Activated T-helper 2 cell treated with anti-CD3 and anti-CD28 coated beads, Interferon-gamma antibody, Interleukin-2, Interleukin-4, amounts not matched to agents 10 μg/mL and 5 μg/mL and 100 μg/mL, durations not matched to agents 14 hours and 24 hours and 36 hours (primary cell): ENCODE data around the gene NCR2. TPM values are rescaled to one million over a fixed set of nuclear protein-coding genes. Genes with fewer than 3 reads are reported as not detected.

ENCODE experiments used
- DNase-seq: peaks from one replicate; pipeline ENCODE4 v3.0.0; 2021; ENCODE audit warnings: low spot score
- H3K27ac Mint-ChIP-seq: one replicate; pipeline ENCODE4 v1.8.0; 2021; ENCODE audit warnings: mixed read lengths
- H3K27me3 Mint-ChIP-seq: one replicate; pipeline ENCODE4 v1.8.0; 2021; ENCODE audit warnings: low read depth, mixed read lengths
- H3K36me3 Mint-ChIP-seq: one replicate; pipeline ENCODE4 v1.8.0; 2021; ENCODE audit warnings: low read depth, mixed read lengths
- H3K4me1 Mint-ChIP-seq: one replicate; pipeline ENCODE4 v1.8.0; 2021; ENCODE audit warnings: low read depth, mixed read lengths
- H3K4me3 Mint-ChIP-seq: one replicate; pipeline ENCODE4 v1.8.0; 2021; ENCODE audit warnings: low read depth, mild to moderate bottlenecking, moderate library complexity, mixed read lengths
- H3K9me3 Mint-ChIP-seq: one replicate; pipeline ENCODE4 v1.8.0; 2021; ENCODE audit warnings: mixed read lengths
- intact Hi-C: fragments of 100-400 bp; cut with micrococcal nuclease; formaldehyde crosslinking; loops from one replicate; pipeline ENCODE4 v1.15.1; 2023
- total RNA-seq: library from RNA; stranded (reverse); gene quantifications from 2 replicates; pipeline ENCODE4 v1.2.3, GENCODE V29; 2022

NCR2 gene
- total RNA-seq, 1 donor from 2014 or later = not detected

DNA sequence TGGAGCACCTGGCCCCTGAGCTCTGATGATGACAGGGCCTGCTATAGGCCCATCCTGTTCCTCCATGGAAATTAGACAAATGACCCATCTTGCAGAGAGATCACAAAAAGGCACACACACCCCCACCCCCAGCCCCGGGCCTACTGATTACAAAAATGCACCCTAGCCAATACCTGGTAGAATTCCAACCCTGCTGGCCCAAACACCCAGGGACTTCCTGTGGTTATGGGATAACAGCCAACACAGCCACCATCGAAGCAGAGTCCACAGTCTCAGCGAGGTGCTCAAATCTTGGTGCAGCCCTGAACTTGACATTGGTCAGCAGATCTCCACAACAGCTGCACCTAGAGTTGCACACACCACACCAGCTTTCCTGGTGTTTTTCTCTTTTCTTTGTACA is 17.0 kb downstream of the NCR2 start:
- H3K4me3 Mint-ChIP-seq = no peak overlapping the region
- H3K27ac Mint-ChIP-seq = no peak overlapping the region
- H3K27me3 Mint-ChIP-seq = peaks cover 35% of the 10 kb centered on the region
- intact Hi-C loops = no loop called here
- H3K4me1 Mint-ChIP-seq = no peaks in the 10 kb centered on the region
- H3K36me3 Mint-ChIP-seq = no peaks in the 10 kb centered on the region
- no peak for DNase-seq
- H3K9me3 Mint-ChIP-seq = no peaks in the 10 kb centered on the region

GRCh38 chr6:41352907-41353306 is 17.5 kb downstream of the NCR2 start:
- Mint-ChIP-seq H3K27ac (no peak overlapping the region), H3K4me3 (no peak overlapping the region), H3K9me3 (no peaks in the 10 kb centered on the region), H3K4me1 (no peaks in the 10 kb centered on the region), H3K27me3 (peaks cover 38% of the 10 kb centered on the region), H3K36me3 (no peaks in the 10 kb centered on the region)
- intact Hi-C loops = no loop called here
- no peak for DNase-seq

DNA sequence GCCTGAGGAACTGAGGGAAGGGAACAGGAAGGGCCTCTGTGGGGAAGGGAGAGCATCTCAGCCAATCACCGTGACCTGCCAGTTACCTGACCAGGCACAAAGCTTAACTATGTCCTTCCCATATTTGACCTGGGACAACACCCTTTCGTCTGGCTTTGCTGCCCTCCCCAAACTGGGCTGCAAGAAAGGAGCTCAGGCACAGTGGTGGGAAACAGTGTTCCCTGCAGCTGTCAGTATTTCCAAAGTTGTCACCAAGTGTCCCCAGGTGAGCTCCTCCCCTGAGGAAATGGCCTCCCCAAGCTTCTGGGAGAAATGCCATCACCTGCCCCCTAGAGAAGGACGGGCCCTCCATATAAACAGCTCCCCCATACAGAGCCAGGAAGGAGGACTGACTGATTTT is 17.9 kb downstream of the NCR2 start:
- H3K4me1 Mint-ChIP-seq = no peaks in the 10 kb centered on the region
- no peak for DNase-seq
- intact Hi-C loops = no loop called here
- H3K27me3 Mint-ChIP-seq = peaks cover 39% of the 10 kb centered on the region
- H3K27ac Mint-ChIP-seq = no peak overlapping the region
- H3K36me3 Mint-ChIP-seq = no peaks in the 10 kb centered on the region
- no peak overlapping the region for H3K4me3 Mint-ChIP-seq
- no peaks in the 10 kb centered on the region for H3K9me3 Mint-ChIP-seq

DNA sequence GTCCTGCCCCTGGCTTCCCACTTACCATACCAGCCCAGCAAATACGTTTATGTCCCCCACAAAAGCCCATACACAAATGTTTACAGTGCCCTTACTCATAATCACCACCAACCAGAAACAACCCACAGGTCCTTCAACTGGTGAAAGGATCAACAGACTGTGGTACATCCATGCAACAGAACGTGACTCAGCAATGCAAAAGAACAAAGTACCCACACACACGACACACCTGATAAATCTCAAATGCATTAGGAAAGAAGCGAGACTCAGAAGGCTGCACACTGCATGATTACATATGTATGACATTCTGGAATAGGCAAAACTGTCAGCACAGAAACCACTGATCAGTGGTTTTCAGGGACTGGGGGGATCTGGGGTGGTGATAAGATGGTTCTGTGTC is 20.5 kb downstream of the NCR2 start:
- Mint-ChIP-seq H3K27me3 (peaks cover 25% of the 10 kb centered on the region), H3K4me3 (no peak overlapping the region), H3K36me3 (peaks cover 3% of the 10 kb centered on the region), H3K27ac (no peak overlapping the region), H3K4me1 (no peaks in the 10 kb centered on the region), H3K9me3 (peaks cover 21% of the 10 kb centered on the region)
- intact Hi-C loops = no loop called here
- no peak for DNase-seq

DNA sequence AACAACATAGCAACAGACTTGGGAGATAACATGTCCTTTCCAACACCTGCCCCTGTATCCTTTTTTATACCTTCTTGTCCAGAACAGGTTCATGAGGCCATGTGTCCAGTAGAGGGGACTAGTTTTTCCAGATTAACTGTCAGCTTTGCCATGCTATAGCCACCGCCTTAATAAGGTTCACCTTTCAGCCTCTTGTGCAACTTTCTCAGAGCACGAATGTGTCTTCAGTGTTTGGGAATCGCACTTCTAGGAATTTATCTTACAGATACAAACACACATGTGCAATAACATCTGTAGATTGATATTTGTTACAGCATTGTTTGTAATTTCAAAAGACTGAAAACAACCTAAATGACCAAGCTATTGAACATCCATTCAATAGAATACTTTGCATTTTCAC is 21.4 kb downstream of the NCR2 start:
- no peak for DNase-seq
- Mint-ChIP-seq H3K27ac (no peak overlapping the region), H3K36me3 (peaks cover 3% of the 10 kb centered on the region), H3K27me3 (peaks cover 22% of the 10 kb centered on the region), H3K4me3 (no peak overlapping the region), H3K9me3 (peaks cover 29% of the 10 kb centered on the region), H3K4me1 (no peaks in the 10 kb centered on the region)
- intact Hi-C loops = no loop called here

DNA sequence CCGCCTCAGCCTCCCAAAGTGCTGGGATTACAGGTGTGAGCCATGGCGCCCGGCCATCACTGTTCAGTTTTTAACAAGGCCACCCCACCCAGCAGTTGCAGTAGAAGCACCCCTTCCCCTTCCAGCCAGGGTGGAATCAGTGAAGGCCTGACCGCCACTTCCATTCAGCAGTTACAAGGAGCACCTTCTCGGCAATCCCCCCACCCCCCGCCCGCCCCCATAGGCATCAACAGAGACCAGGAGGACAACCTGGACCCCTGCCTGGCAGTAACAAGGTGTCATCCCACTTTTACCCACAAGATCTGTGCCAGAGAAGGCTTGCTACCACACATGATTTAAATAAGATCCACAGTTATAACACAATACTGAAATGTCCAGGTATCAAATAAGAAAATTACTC is 23.1 kb downstream of the NCR2 start:
- peaks cover 36% of the 10 kb centered on the region for H3K9me3 Mint-ChIP-seq
- DNase-seq = no peak
- intact Hi-C loops = no loop called here
- H3K27ac Mint-ChIP-seq = no peak overlapping the region
- H3K27me3 Mint-ChIP-seq = peaks cover 22% of the 10 kb centered on the region
- no peaks in the 10 kb centered on the region for H3K4me1 Mint-ChIP-seq
- H3K4me3 Mint-ChIP-seq = no peak overlapping the region
- H3K36me3 Mint-ChIP-seq = peaks cover 3% of the 10 kb centered on the region

- no peak for DNase-seq
- peaks cover 3% of the 10 kb centered on the region for H3K36me3 Mint-ChIP-seq
- intact Hi-C loops = no loop called here
Measured at GRCh38 chr6:41359617-41360313, 24.4 kb downstream of the NCR2 start.

DNA sequence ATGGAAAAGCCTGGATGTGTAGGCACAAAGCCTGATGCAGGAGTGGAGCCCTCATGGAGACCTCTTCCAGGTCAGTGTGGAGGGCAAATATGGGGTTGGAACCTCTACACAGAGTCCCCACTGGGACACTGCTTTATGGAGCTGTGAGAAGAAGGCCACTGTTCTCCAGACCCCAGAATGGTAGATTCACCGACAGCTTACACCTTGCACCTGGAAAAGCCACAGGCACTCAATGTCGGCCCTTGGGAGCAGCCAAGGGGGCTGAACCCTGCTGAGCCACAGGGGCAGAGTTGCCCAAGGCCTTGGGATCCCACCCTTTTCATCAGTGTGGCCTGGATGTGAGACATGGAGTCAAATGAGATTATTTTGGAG is 24.9 kb downstream of the NCR2 start:
- intact Hi-C loops = no loop called here

More at GRCh38 chr6:41359617-41360313, 24.4 kb downstream of the NCR2 start:
- H3K4me1 Mint-ChIP-seq = no peaks in the 10 kb centered on the region
- H3K9me3 Mint-ChIP-seq = peaks cover 36% of the 10 kb centered on the region
- H3K4me3 Mint-ChIP-seq = no peak overlapping the region
- H3K27ac Mint-ChIP-seq = no peak overlapping the region
- H3K27me3 Mint-ChIP-seq = peaks cover 24% of the 10 kb centered on the region

GRCh38 chr6:41366150-41366549 is 30.7 kb downstream of the NCR2 start:
- intact Hi-C loops = loop anchor here (5.0 kb wide), 1 partner anchor 136 kb away; no protein-coding TSS in a partner anchor
- peaks cover 34% of the 10 kb centered on the region for H3K27me3 Mint-ChIP-seq
- no peak overlapping the region for H3K4me3 Mint-ChIP-seq
- no peaks in the 10 kb centered on the region for H3K36me3 Mint-ChIP-seq
- no peak overlapping the region for H3K27ac Mint-ChIP-seq
- peaks cover 2% of the 10 kb centered on the region for H3K4me1 Mint-ChIP-seq
- DNase-seq = no peak
- peaks cover 13% of the 10 kb centered on the region for H3K9me3 Mint-ChIP-seq

More for the DNA sequence above, 24.9 kb downstream of the NCR2 start:
- Mint-ChIP-seq H3K9me3 (peaks cover 36% of the 10 kb centered on the region), H3K4me3 (no peak overlapping the region), H3K4me1 (no peaks in the 10 kb centered on the region), H3K27ac (no peak overlapping the region), H3K27me3 (peaks cover 26% of the 10 kb centered on the region), H3K36me3 (peaks cover 3% of the 10 kb centered on the region)
- no peak for DNase-seq

GRCh38 chr6:41367061-41367460 is 31.7 kb downstream of the NCR2 start:
- intact Hi-C loops = loop anchor here (5.0 kb wide), 1 partner anchor 135 kb away; no protein-coding TSS in a partner anchor
- H3K27me3 Mint-ChIP-seq = peaks cover 43% of the 10 kb centered on the region
- H3K4me1 Mint-ChIP-seq = peaks cover 3% of the 10 kb centered on the region

DNA sequence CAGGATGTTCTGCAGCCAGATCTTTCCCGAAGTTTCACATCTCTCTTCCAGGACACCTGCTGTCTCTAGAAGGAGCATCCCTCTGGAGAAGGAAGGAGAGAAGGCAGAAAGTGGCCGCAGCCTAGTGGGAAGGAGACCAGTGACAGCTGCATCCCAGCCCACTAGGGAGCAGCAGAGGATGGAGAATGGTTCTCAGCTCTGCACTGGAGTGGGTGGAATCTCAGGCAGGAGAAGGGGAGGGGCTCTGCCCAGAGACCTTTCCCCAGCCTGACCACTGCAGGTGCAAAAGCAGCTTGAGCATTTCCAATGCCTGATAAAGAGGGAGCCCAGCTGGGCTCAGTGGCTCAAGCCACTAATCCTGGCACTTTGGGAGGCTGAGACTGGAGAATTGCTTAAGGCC is 32.3 kb downstream of the NCR2 start:
- no peaks in the 10 kb centered on the region for H3K9me3 Mint-ChIP-seq
- H3K27me3 Mint-ChIP-seq = peaks cover 50% of the 10 kb centered on the region
- intact Hi-C loops = loop anchor here (5.0 kb wide), 1 partner anchor 135 kb away; no protein-coding TSS in a partner anchor
- no peak overlapping the region for H3K4me3 Mint-ChIP-seq
- no peak overlapping the region for H3K27ac Mint-ChIP-seq
- no peaks in the 10 kb centered on the region for H3K36me3 Mint-ChIP-seq
- H3K4me1 Mint-ChIP-seq = peaks cover 9% of the 10 kb centered on the region
- no peak for DNase-seq

More at GRCh38 chr6:41367061-41367460, 31.7 kb downstream of the NCR2 start:
- Mint-ChIP-seq H3K9me3 (peaks cover 4% of the 10 kb centered on the region), H3K27ac (no peak overlapping the region), H3K36me3 (no peaks in the 10 kb centered on the region), H3K4me3 (no peak overlapping the region)
- no peak for DNase-seq

- no peak for DNase-seq
- Mint-ChIP-seq H3K27ac (no peak overlapping the region), H3K4me3 (no peak overlapping the region), H3K4me1 (peaks cover 9% of the 10 kb centered on the region), H3K27me3 (peaks cover 64% of the 10 kb centered on the region), H3K36me3 (no peaks in the 10 kb centered on the region), H3K9me3 (no peaks in the 10 kb centered on the region)
- intact Hi-C loops = no loop called here
Measured at GRCh38 chr6:41370488-41371111, 35.2 kb downstream of the NCR2 start.

DNA sequence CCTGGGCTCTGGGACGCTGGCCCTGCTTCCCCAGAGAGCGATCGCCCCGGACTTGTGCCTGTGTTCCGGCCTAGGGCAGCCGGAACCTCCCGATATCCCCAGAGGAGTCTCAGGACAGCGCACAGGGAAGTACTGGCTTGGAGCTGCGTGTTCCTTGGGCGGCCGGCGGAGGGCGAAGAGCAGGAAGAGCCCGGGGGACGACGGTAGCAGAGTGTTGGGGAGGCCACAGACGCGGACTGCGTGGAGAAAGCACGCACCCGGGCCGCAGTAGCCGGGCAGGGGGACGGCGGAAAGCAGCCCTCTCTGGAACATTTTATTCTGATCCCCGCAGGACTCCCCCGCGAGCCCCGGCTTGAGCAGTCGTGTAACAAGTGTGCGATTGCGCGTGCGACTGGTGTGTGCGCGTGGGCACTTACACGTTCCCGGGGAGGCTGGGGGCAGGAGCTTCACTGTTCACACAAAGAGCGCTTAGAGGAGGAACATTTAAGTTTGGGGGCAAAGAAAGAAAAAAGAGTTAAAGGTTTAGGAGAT is 36.1 kb downstream of the NCR2 start:
- H3K4me3 Mint-ChIP-seq = peak overlapping the region; percentile 61
- H3K27me3 Mint-ChIP-seq = peaks cover 67% of the 10 kb centered on the region
- no peak for DNase-seq
- H3K4me1 Mint-ChIP-seq = peaks cover 9% of the 10 kb centered on the region
- intact Hi-C loops = no loop called here
- H3K27ac Mint-ChIP-seq = no peak overlapping the region
- no peaks in the 10 kb centered on the region for H3K9me3 Mint-ChIP-seq
- no peaks in the 10 kb centered on the region for H3K36me3 Mint-ChIP-seq
